Ovary (tissue), 9 donors: ENCODE results near the gene WDR37. TPM values are rescaled to one million over a fixed set of nuclear protein-coding genes. Genes with fewer than 3 reads are reported as not detected.

Experiments used
- DNase-seq, 5 donors: peaks; one replicate each; pipeline ENCODE4 v3.0.0-alpha.2; 2019 to 2020
- H3K27ac ChIP-seq, 2 donors: fragments of 200-600 bp; one replicate each; pipeline versions ENCODE4 v1.5.1 to v1.8.0; 2019 to 2022
- H3K27me3 ChIP-seq: fragments of 200-600 bp; one replicate; pipeline ENCODE4 v1.8.0; 2022
- H3K36me3 ChIP-seq: fragments of 200-600 bp; sonication (generic); one replicate; pipeline ENCODE4 v1.5.1; 2019
- H3K4me1 ChIP-seq: one replicate; pipeline ENCODE4 v1.8.1; 2013; ENCODE audit warnings: mild to moderate bottlenecking, moderate library complexity; ENCODE audit not compliant: insufficient read depth
- H3K4me3 ChIP-seq: fragments of 200-600 bp; sonication (generic); one replicate; pipeline ENCODE4 v1.5.1; 2017
- H3K9me3 ChIP-seq, 2 donors: fragments of 200-600 bp in 1 of 2; sonication (generic) in 1 of 2; one replicate each; pipeline versions ENCODE4 v1.5.1 to v1.8.1; 2013 to 2019; ENCODE audit warnings: mild to moderate bottlenecking in 1 of 2, moderate library complexity in 1 of 2
- CTCF ChIP-seq, 3 donors: fragments of 450-650 bp in 2 of 3; fragments of 200-600 bp in 1 of 3; IDR thresholded peaks; one replicate each; pipeline versions ENCODE4 v1.5.1 to v1.8.0; 2016 to 2022; ENCODE audit warnings: antibody characterized with exemption in 3 of 3, mild to moderate bottlenecking in 1 of 3
- EP300 ChIP-seq: sonication (generic); formaldehyde crosslinking; IDR thresholded peaks from one replicate; pipeline ENCODE4 v1.6.1; 2017; ENCODE audit warnings: antibody characterized with exemption
- POLR2A ChIP-seq: fragments of 450-650 bp; IDR thresholded peaks from one replicate; pipeline ENCODE4 v1.6.1; 2017; ENCODE audit warnings: antibody characterized with exemption, mild to moderate bottlenecking, moderate library complexity
- WGBS, 3 donors: extraction: QIAGEN DNeasy Blood & Tissue Kit in 1 of 3; methylation state at CpG; one replicate each; pipeline versions ENCODE4 v1.1.5 to v1.1.7; 2013 to 2017; 5-methylcytosine and 5-hydroxymethylcytosine counted together
- intact Hi-C, 4 donors: fragments of 100-400 bp; cut with DNase I; formaldehyde crosslinking; loops; one replicate each; pipeline versions ENCODE4 v1.11.0 to v1.15.1; 2022 to 2023
- polyA plus RNA-seq, 2 donors: library from polyadenylated mRNA; stranded (reverse); fragments of 200-250 nt in 1 of 2; fragments of 350-450 nt in 1 of 2; fragmentation: Illumina TruSeq in 1 of 2; extraction: RNeasy Lipid Tissue Mini Kit (QIAGEN cat#74804) in 1 of 2; gene quantifications; one replicate each; pipeline ENCODE4 v1.2.3, GENCODE V29; 2013 to 2014
- total RNA-seq, 7 donors: library from RNA; depleted of rRNA in 2 of 7; stranded (reverse); fragments of >200 nt in 2 of 7; fragmentation: NEBNext Ultra II Directional in 3 of 7; extraction: Animal tissue kit (Norgen Biotek cat#: 25700) in 3 of 7; gene quantifications; one replicate each; pipeline versions ENCODE4 v1.1.0 to v1.2.4, GENCODE V29; 2016 to 2023
- donor health status: DM: no; HTN: no; CAD: no; lungs with moderate emphysema.
- donor health status: DM: no; HTN: no; CAD: no.
- donor health status: Bipolar disorder and iron deficiency.
- donor health status: DM: yes; HTN: yes; CAD: no.
- donor health status: DM: no; HTN: no; CAD: no.
- donor health status: DM: yes; HTN: yes; CAD: no.

Gene WDR37
- total and polyA plus RNA-seq, 9 donors = 6.6 to 20.0 (median 14.8) TPM

- H3K4me3 ChIP-seq = no peak overlapping the region
- no peaks in the 10 kb centered on the region for H3K9me3 ChIP-seq
Observed at GRCh38 chr10:1168763-1169162, 112.6 kb downstream of the WDR37 start.

GRCh38 chr10:1169186-1169885, 113.2 kb downstream of the WDR37 start:
- intact Hi-C loops = no loop called here
- no peaks in the 10 kb centered on the region for H3K27me3 ChIP-seq
- H3K4me3 ChIP-seq = no peak overlapping the region
- no peaks in the 10 kb centered on the region for H3K4me1 ChIP-seq
- no peaks in the 10 kb centered on the region for H3K9me3 ChIP-seq
- peak in 1 of 5 donors; percentile 26 for DNase-seq
- no peaks in the 10 kb centered on the region for H3K36me3 ChIP-seq
- 75 to 83% (median 80%) methylated on average over 23 of the region's 23 CpGs for WGBS, 3 donors
- TF ChIP-seq CTCF (IDR thresholded peaks at IDR 0.05) = no peak
- no peak for TF ChIP-seq EP300
- no peak for TF ChIP-seq POLR2A
- no peak overlapping the region for H3K27ac ChIP-seq

More at GRCh38 chr10:1168763-1169162, 112.6 kb downstream of the WDR37 start:
- H3K36me3 ChIP-seq = no peaks in the 10 kb centered on the region
- H3K27me3 ChIP-seq = no peaks in the 10 kb centered on the region
- intact Hi-C loops = no loop called here
- no peak overlapping the region for H3K27ac ChIP-seq
- DNase-seq = peak in 1 of 5 donors; percentile 15
- 90 to 96% (median 91%) methylated on average over 13 of the region's 13 CpGs for WGBS, 3 donors
- H3K4me1 ChIP-seq = no peaks in the 10 kb centered on the region
- TF ChIP-seq POLR2A = no peak
- no peak for TF ChIP-seq CTCF (IDR thresholded peaks at IDR 0.05)
- TF ChIP-seq EP300 = no peak

DNA sequence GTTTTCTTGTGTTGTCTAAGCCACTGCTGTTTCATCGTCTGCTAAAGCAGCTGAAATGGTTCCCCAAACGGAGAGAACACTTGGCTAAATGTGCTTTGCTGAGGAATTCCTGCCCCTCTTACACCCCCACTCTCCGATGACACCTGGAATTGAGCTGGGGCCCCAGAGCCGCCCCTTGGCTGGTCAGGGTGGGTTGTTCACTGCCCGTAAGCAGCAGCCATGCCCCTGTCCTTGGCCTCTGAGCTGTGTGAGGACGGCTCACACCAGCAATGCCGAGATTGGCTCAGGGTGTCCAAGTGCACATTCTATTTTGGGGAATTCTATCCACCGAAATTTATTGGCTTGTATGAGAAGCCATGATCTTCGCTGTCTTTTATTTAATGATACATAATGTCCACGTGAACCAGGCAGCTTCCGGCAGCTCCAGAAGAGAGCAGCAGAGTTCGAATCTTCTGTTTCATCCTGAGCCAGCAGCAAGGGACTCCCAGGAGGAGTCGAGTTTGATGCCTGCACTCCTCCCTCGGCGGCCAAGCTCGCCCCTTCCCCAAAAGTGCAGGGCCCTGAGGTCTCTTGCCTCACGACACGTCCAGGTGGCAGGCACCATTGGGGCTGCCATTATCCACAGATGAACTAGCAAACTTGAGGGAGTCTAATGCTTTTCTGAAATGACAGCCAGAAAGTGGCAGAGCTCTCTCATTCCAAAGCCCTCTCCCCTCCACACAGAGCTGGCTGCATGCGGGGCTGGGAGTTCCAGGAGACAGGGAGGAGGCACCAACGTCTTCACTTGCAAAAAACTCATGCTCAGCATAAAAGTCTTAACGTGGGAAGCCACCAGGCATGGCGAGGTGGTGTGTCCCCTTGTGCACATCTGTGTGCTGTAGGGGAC, 114.0 kb downstream of the WDR37 start:
- 18 to 28% (median 21%) methylated on average over 22 of the region's 22 CpGs for WGBS, 3 donors
- no peaks in the 10 kb centered on the region for H3K27me3 ChIP-seq

GRCh38 chr10:1170867-1171180, 114.6 kb downstream of the WDR37 start:
- no peak for TF ChIP-seq POLR2A
- no peak for TF ChIP-seq EP300
- no peak for TF ChIP-seq CTCF (IDR thresholded peaks at IDR 0.05)
- Histone ChIP-seq H3K9me3 (no peaks in the 10 kb centered on the region), H3K36me3 (no peaks in the 10 kb centered on the region), H3K4me1 (no peaks in the 10 kb centered on the region), H3K27ac (no peak overlapping the region), H3K4me3 (no peak overlapping the region), H3K27me3 (no peaks in the 10 kb centered on the region)
- 85 to 89% (median 87%) methylated on average over 13 of the region's 13 CpGs for WGBS, 3 donors
- no peak for DNase-seq
- intact Hi-C loops = no loop called here

More for the DNA sequence above, 114.0 kb downstream of the WDR37 start:
- Histone ChIP-seq H3K4me1 (no peaks in the 10 kb centered on the region), H3K36me3 (no peaks in the 10 kb centered on the region), H3K27ac (no peak overlapping the region), H3K9me3 (no peaks in the 10 kb centered on the region), H3K4me3 (no peak overlapping the region)
- intact Hi-C loops = no loop called here
- peak in 1 of 5 donors; percentile 48 for DNase-seq
- TF ChIP-seq POLR2A = no peak
- no peak for TF ChIP-seq EP300

DNA sequence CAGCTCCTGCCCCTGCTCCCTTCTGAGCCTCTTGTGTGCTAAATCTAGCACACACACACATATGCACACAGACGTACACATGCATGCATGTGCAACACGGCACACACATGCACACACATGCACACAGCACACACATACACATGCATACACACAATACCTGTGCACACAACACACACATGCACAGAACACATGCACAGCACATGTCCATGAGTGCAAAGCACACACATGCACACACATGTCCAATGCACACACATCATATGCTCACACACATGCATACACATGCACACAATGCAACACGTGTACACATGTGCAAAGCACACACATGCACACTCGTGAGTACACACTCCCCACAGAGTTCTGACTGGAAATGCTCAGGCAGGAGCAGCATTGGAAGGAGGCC, 115.0 kb downstream of the WDR37 start:
- DNase-seq = no peak
- Histone ChIP-seq H3K9me3 (no peaks in the 10 kb centered on the region), H3K27me3 (no peaks in the 10 kb centered on the region), H3K4me3 (no peak overlapping the region), H3K36me3 (no peaks in the 10 kb centered on the region), H3K4me1 (no peaks in the 10 kb centered on the region), H3K27ac (no peak overlapping the region)
- TF ChIP-seq POLR2A = no peak
- TF ChIP-seq EP300 = no peak
- no peak for TF ChIP-seq CTCF (IDR thresholded peaks at IDR 0.05)
- intact Hi-C loops = no loop called here
- WGBS, 3 donors = 83 to 93% (median 89%) methylated on average over 4 of the region's 4 CpGs
